NCI-H748 (cell line): ENCODE measurements around the gene SGMS1.

Source experiments
- DNase-seq: peaks from one replicate; lab custom pipeline; 2025; ENCODE audit not compliant: unreplicated experiment; lab: John Stamatoyannopoulos, UW

SGMS1 gene

GRCh38 chr10:50314169-50315071 lies 309.3 kb downstream of the SGMS1 start:
- no peak for DNase-seq

- DNase-seq, result no peak
These were observed 311.0 kb downstream of the SGMS1 start for GRCh38 chr10:50312464-50313437.

GRCh38 chr10:50310560-50311174 lies 313.1 kb downstream of the SGMS1 start:
- DNase-seq, result peak; percentile 4

- no peak for DNase-seq
These were observed 314.4 kb downstream of the SGMS1 start for GRCh38 chr10:50309342-50309741.

GRCh38 chr10:50304660-50305059 lies 319.1 kb downstream of the SGMS1 start:
- DNase-seq, result no peak

- no peak for DNase-seq
These were observed 323.6 kb downstream of the SGMS1 start for GRCh38 chr10:50299948-50300669.

GRCh38 chr10:50295367-50295766 lies 328.4 kb downstream of the SGMS1 start:
- no peak for DNase-seq

- DNase-seq, result no peak
These were observed 329.2 kb downstream of the SGMS1 start for GRCh38 chr10:50294582-50294981.

GRCh38 chr10:50293513-50294313 lies 330.0 kb downstream of the SGMS1 start:
- DNase-seq, result no peak

GRCh38 chr10:50291261-50291850 lies 332.4 kb downstream of the SGMS1 start:
- DNase-seq, result no peak

- no peak for DNase-seq
These were observed 334.6 kb downstream of the SGMS1 start for GRCh38 chr10:50289196-50289595.

- no peak for DNase-seq
These were observed 336.6 kb downstream of the SGMS1 start for GRCh38 chr10:50286996-50287803.

- DNase-seq, result no peak
These were observed 337.2 kb downstream of the SGMS1 start for GRCh38 chr10:50286517-50286916.

- DNase-seq, result no peak
These were observed 341.7 kb downstream of the SGMS1 start for GRCh38 chr10:50281967-50282522.

GRCh38 chr10:50281210-50281966 lies 342.4 kb downstream of the SGMS1 start:
- no peak for DNase-seq

GRCh38 chr10:50280049-50280841 lies 343.5 kb downstream of the SGMS1 start:
- no peak for DNase-seq

GRCh38 chr10:50279489-50279888 lies 344.3 kb downstream of the SGMS1 start:
- DNase-seq, result no peak
